ENCODE results near the gene MRPS34. TPM values are rescaled to one million over a fixed set of nuclear protein-coding genes. Genes with fewer than 3 reads are reported as not detected.
A peak's percentile ranks its signal among the peaks of the same experiment; 100 is the strongest.

The MRPS34 gene
- total and polyA plus RNA-seq, 7 donors = 56.3 to 172 (median 75.1) TPM

- no peak overlapping the region for H3K4me3 ChIP-seq
- peaks cover 24% of the 10 kb centered on the region for H3K4me1 ChIP-seq
- H3K9me3 ChIP-seq = no peaks in the 10 kb centered on the region
- H3K36me3 ChIP-seq (ENCODE audit: insufficient read depth in 1 of 2, low read depth in 1 of 2) = peaks cover 0 to 38% of the 10 kb centered on the region in 2 donors
- intact Hi-C loops (cut with DNase I) = no loop called here
- H3K27ac ChIP-seq = no peak overlapping the region
- WGBS, 3 donors = 90 to 93% (median 91%) methylated on average over 12 of the region's 12 CpGs
- no peaks in the 10 kb centered on the region for H3K27me3 ChIP-seq (ENCODE audit: insufficient read depth in 3 of 3, low read length in 2 of 3)
- no peak for TF ChIP-seq CTCF (IDR thresholded peaks at IDR 0.05)
- no peak for ATAC-seq
- no peak for DNase-seq
These were observed 48.4 kb downstream of the MRPS34 start for GRCh38 chr16:1724491-1724890.

- peak; percentile 78 for TF ChIP-seq CTCF (IDR thresholded peaks at IDR 0.05)
- ATAC-seq (peak; percentile 34 to 52 (median 43)), DNase-seq (no peak)
- Histone ChIP-seq H3K9me3 (no peaks in the 10 kb centered on the region), H3K4me1 (peaks cover 24% of the 10 kb centered on the region), H3K27ac (peak overlapping the region; percentile 75), H3K4me3 (no peak overlapping the region), H3K36me3 (ENCODE audit: insufficient read depth in 1 of 2, low read depth in 1 of 2) (peaks cover 0 to 31% of the 10 kb centered on the region in 2 donors), H3K27me3 (ENCODE audit: insufficient read depth in 3 of 3, low read length in 2 of 3) (no peaks in the 10 kb centered on the region)
- intact Hi-C loops (cut with DNase I) = no loop called here
- 53 to 59% (median 56%) methylated on average over 6 of the region's 6 CpGs for WGBS, 3 donors
These were observed 49.3 kb downstream of the MRPS34 start for GRCh38 chr16:1723450-1724147.

Other genes starting within 250 kb of the MRPS34 start
- 10 to 100 TPM in 2 of 4 donors, 1 to 10 TPM in 2; 7.5 to 21.7 (median 10.2) TPM for gene TMEM204, start 239.5 kb downstream of the MRPS34 start, total RNA-seq
- gene TMEM204, start 239.5 kb downstream of the MRPS34 start, polyA plus RNA-seq = 10 to 100 TPM; 11.8 to 22.3 (median 12.0) TPM
- gene IFT140, start 161.1 kb downstream of the MRPS34 start, total RNA-seq = 1 to 10 TPM; 3.0 to 5.0 (median 4.2) TPM
- gene IFT140, start 161.1 kb downstream of the MRPS34 start, polyA plus RNA-seq = 1 to 10 TPM; 2.6 to 3.9 (median 3.0) TPM
- gene CRAMP1, start 160.8 kb downstream of the MRPS34 start, total RNA-seq = 10 to 100 TPM in 2 of 4 donors, 1 to 10 TPM in 2; 7.6 to 13.1 (median 10.5) TPM
- 1 to 10 TPM; 3.3 to 8.6 (median 3.8) TPM for gene CRAMP1, start 160.8 kb downstream of the MRPS34 start, polyA plus RNA-seq
- 10 to 100 TPM; 21.4 to 30.6 (median 25.1) TPM for gene JPT2, start 94.9 kb downstream of the MRPS34 start, total RNA-seq
- 10 to 100 TPM; 14.4 to 27.7 (median 14.6) TPM for gene JPT2, start 94.9 kb downstream of the MRPS34 start, polyA plus RNA-seq
- gene MAPK8IP3, start 66.9 kb downstream of the MRPS34 start, total RNA-seq = 10 to 100 TPM; 22.6 to 31.6 (median 24.9) TPM
- gene MAPK8IP3, start 66.9 kb downstream of the MRPS34 start, polyA plus RNA-seq = 10 to 100 TPM; 11.7 to 17.0 (median 13.4) TPM
- 10 to 100 TPM in 3 of 4 donors, 1 to 10 TPM in 1; 9.9 to 23.8 (median 13.8) TPM for gene NME3, start 1.6 kb downstream of the MRPS34 start, total RNA-seq
- gene NME3, start 1.6 kb downstream of the MRPS34 start, polyA plus RNA-seq = 10 to 100 TPM; 18.8 to 27.1 (median 22.4) TPM
- gene EME2, start 324 bp downstream of the MRPS34 start, total RNA-seq = 10 to 100 TPM in 1 of 4 donors, 1 to 10 TPM in 3; 4.3 to 11.3 (median 5.9) TPM
- gene EME2, start 324 bp downstream of the MRPS34 start, polyA plus RNA-seq = 1 to 10 TPM; 2.6 to 5.2 (median 4.5) TPM
- gene SPSB3, start 9.4 kb upstream of the MRPS34 start, total RNA-seq = 10 to 100 TPM; 38.4 to 59.5 (median 49.9) TPM
- 100 to 1,000 TPM in 1 of 3 donors, 10 to 100 TPM in 2; 26.3 to 108 (median 78.1) TPM for gene SPSB3, start 9.4 kb upstream of the MRPS34 start, polyA plus RNA-seq
- gene NUBP2, start 9.8 kb upstream of the MRPS34 start, total RNA-seq = 10 to 100 TPM; 34.7 to 44.7 (median 38.5) TPM
- gene NUBP2, start 9.8 kb upstream of the MRPS34 start, polyA plus RNA-seq = 10 to 100 TPM; 61.9 to 96.0 (median 76.1) TPM
- under 1 TPM in 1 of 4 donors, not detected in 3; 0.22 TPM for gene IGFALS, start 20.6 kb upstream of the MRPS34 start, total RNA-seq
- under 1 TPM; 0.12 to 0.38 (median 0.14) TPM for gene IGFALS, start 20.6 kb upstream of the MRPS34 start, polyA plus RNA-seq
- gene HAGH, start 53.7 kb upstream of the MRPS34 start, total RNA-seq = 100 to 1,000 TPM; 123 to 167 (median 157) TPM
- 100 to 1,000 TPM; 112 to 277 (median 186) TPM for gene HAGH, start 53.7 kb upstream of the MRPS34 start, polyA plus RNA-seq
- gene FAHD1, start 54.1 kb upstream of the MRPS34 start, total RNA-seq = 10 to 100 TPM; 23.2 to 28.1 (median 24.1) TPM
- 10 to 100 TPM; 27.0 to 63.8 (median 30.2) TPM for gene FAHD1, start 54.1 kb upstream of the MRPS34 start, polyA plus RNA-seq
- gene MEIOB, start 99.0 kb upstream of the MRPS34 start, total RNA-seq = not detected
- not detected for gene MEIOB, start 99.0 kb upstream of the MRPS34 start, polyA plus RNA-seq
- not detected for gene HS3ST6, start 145.3 kb upstream of the MRPS34 start, total RNA-seq
- gene HS3ST6, start 145.3 kb upstream of the MRPS34 start, polyA plus RNA-seq = not detected
- 10 to 100 TPM; 44.2 to 65.3 (median 53.2) TPM for gene MSRB1, start 170.1 kb upstream of the MRPS34 start, total RNA-seq
- 10 to 100 TPM; 50.4 to 83.4 (median 76.1) TPM for gene MSRB1, start 170.1 kb upstream of the MRPS34 start, polyA plus RNA-seq
- gene RPL3L, start 181.6 kb upstream of the MRPS34 start, total RNA-seq = 100 to 1,000 TPM; 205 to 296 (median 233) TPM
- gene RPL3L, start 181.6 kb upstream of the MRPS34 start, polyA plus RNA-seq = 100 to 1,000 TPM; 116 to 315 (median 188) TPM
- gene NDUFB10, start 186.4 kb upstream of the MRPS34 start, total RNA-seq = 100 to 1,000 TPM; 350 to 465 (median 373) TPM
- 100 to 1,000 TPM; 753 to 870 (median 797) TPM for gene NDUFB10, start 186.4 kb upstream of the MRPS34 start, polyA plus RNA-seq
- gene RPS2, start 191.7 kb upstream of the MRPS34 start, total RNA-seq = 1,000 to 10,000 TPM; 1,044 to 1,902 (median 1,426) TPM
- gene RPS2, start 191.7 kb upstream of the MRPS34 start, polyA plus RNA-seq = 1,000 to 10,000 TPM; 2,097 to 3,940 (median 2,652) TPM
- not detected for gene RNF151, start 193.7 kb upstream of the MRPS34 start, total RNA-seq
- gene RNF151, start 193.7 kb upstream of the MRPS34 start, polyA plus RNA-seq = not detected
- gene TBL3, start 198.9 kb upstream of the MRPS34 start, total RNA-seq = 10 to 100 TPM; 31.5 to 41.8 (median 40.7) TPM
- 10 to 100 TPM; 51.6 to 78.0 (median 55.8) TPM for gene TBL3, start 198.9 kb upstream of the MRPS34 start, polyA plus RNA-seq
- under 1 TPM in 1 of 4 donors, not detected in 3; 0.20 TPM for gene NOXO1, start 208.3 kb upstream of the MRPS34 start, total RNA-seq
- gene NOXO1, start 208.3 kb upstream of the MRPS34 start, polyA plus RNA-seq = under 1 TPM; 0.27 to 0.77 (median 0.39) TPM
- 10 to 100 TPM; 18.9 to 34.2 (median 28.4) TPM for gene GFER, start 211.1 kb upstream of the MRPS34 start, total RNA-seq
- gene GFER, start 211.1 kb upstream of the MRPS34 start, polyA plus RNA-seq = 10 to 100 TPM; 40.0 to 53.2 (median 43.5) TPM
- gene SYNGR3, start 216.8 kb upstream of the MRPS34 start, total RNA-seq = under 1 TPM in 3 of 4 donors, not detected in 1; 0.24 to 0.52 (median 0.25) TPM
- under 1 TPM; 0.24 to 0.85 (median 0.25) TPM for gene SYNGR3, start 216.8 kb upstream of the MRPS34 start, polyA plus RNA-seq
- 10 to 100 TPM; 27.4 to 46.6 (median 44.8) TPM for gene ZNF598, start 236.7 kb upstream of the MRPS34 start, total RNA-seq
- 10 to 100 TPM; 35.6 to 58.8 (median 51.9) TPM for gene ZNF598, start 236.7 kb upstream of the MRPS34 start, polyA plus RNA-seq
- under 1 TPM in 1 of 4 donors, not detected in 3; 0.66 TPM for gene NPW, start 246.7 kb upstream of the MRPS34 start, total RNA-seq
- gene NPW, start 246.7 kb upstream of the MRPS34 start, polyA plus RNA-seq = under 1 TPM in 2 of 3 donors, not detected in 1; 0.14 to 0.43 TPM